Inflammatory macrophage treated with lipopolysaccharide for 1 hour (primary cell): Measurements from ENCODE around the gene CASP10.
"Not testable (repeated sequence)": the region's sequence is repeated elsewhere in the genome, so short reads cannot be mapped to it uniquely, and the experiment has no call there.

Source experiments
- DNase-seq, 2 donors: peaks; one replicate each; pipeline ENCODE4 v3.0.0-alpha.2; 2020 to 2022

Gene CASP10

DNA sequence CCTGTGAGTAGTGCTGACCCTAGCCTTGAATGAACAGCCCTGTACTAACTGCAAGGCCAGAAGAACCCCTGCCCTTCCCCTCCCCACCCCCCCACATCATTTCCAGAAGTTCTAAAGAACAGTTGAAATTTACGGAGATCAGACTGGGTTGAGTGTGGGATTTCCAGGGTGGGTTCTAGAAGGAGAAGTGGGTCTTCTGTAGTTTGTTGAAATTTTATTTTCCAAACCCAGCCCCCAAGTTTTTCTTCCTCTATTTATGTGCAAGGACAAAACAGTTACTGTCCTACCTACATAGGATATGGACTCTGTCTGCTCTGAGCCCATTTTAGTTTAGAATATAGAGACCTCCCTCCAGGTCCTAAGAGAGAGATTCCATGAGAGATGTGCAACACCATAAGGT, 26.3 kb upstream of the CASP10 start:
- peak; percentile 51 to 52 for DNase-seq

GRCh38 chr2:201157694-201158093, 25.2 kb upstream of the CASP10 start:
- DNase-seq = peak; percentile 66 to 81

DNA sequence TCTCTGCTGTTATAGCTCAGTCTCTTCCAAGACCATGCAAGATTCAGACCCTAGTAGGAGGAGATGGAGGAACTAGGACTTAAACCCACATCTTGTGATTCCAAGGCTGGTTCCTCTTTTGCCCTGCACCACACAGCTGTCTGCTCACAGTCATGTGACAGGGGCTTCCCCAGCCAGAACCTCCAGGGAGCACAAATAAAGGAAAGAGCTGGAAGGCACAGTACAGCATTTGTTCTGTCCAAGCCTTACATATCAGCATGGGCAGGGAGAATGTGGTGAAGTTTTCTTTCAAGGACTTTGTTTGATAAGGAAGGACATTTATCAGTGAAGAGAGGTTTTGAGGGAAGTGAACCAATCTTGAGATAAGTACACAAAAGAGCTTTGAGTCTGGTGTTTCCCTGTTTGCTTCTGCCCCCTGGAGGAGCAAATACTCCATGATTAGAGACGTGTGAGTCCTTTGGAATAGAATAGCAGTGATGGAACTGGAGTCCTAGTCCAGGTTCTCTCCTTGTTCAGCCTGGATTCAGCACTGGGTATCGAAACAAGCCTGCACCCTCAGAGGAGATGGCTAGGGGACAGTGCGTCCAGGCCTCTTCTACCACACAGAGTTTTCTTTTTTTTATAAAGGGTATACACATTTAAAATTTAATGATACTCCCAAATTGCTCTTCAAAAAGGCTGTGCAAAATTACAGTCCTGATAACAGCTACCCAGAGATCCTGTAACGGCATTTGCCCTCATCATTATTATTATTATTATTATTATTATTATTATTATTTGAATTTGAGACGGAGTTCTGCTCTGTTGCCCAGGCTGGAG, 24.6 kb upstream of the CASP10 start:
- peak; percentile 90 to 97 for DNase-seq

- DNase-seq = peak in 1 of 2 donors; percentile 43
These were observed 18.8 kb upstream of the CASP10 start for GRCh38 chr2:201164166-201164565.

- no peak for DNase-seq
These were observed 15.4 kb upstream of the CASP10 start for GRCh38 chr2:201167546-201167945.

- not testable (repeated sequence) for DNase-seq
These were observed 14.4 kb upstream of the CASP10 start for GRCh38 chr2:201168496-201168895.

GRCh38 chr2:201171259-201171814, 11.6 kb upstream of the CASP10 start:
- DNase-seq = no peak

GRCh38 chr2:201172279-201172678, 10.7 kb upstream of the CASP10 start:
- DNase-seq = no peak

- DNase-seq = no peak
These were observed 8.3 kb upstream of the CASP10 start for GRCh38 chr2:201174687-201175086.

- DNase-seq = no peak
These were observed 6.9 kb upstream of the CASP10 start for GRCh38 chr2:201176081-201176481.

DNA sequence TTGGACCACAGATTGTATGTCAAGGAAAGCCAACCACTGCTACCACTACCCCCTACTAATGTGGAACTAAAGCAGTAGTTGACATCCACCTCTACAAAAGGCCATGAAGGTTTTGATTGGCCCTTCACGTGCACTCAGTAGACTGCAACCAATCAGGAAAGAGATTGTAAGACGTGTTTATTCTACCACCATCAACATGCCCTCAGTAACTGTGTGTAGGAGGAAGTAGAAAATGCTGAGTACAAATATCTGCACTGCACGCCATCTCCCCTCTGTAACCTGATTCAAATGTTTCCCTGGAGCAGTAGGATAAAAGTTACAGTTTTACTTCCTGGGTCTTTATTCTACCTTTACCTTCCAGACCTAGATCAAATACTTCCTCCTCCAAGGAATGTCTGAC, 2.9 kb upstream of the CASP10 start:
- DNase-seq = peak in 1 of 2 donors; percentile 52

- DNase-seq = no peak
These were observed 405 bp downstream of the CASP10 start for GRCh38 chr2:201183365-201183727.

GRCh38 chr2:201183835-201184234, 894 bp downstream of the CASP10 start:
- DNase-seq = not testable (repeated sequence)

DNA sequence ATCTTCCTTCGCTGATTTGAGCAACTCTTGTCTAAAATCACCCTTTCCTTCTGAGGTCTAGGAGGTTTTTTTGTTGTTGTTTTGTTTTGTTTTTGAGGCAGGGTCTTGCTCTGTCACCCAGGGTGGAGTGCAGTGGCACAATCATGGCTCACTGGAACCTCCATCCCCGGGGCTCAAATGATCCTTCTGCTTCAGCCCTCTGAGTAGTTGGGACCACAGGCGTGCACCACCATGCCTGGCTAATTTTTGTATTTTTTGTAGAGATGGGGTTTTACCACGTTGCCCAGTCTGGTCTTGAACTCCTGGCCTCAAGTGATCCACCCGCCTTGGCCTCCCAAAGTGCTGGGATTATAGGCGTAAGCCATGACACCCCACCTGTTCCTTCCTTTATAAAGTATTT, 1.3 kb downstream of the CASP10 start:
- DNase-seq = not testable (repeated sequence)

DNA sequence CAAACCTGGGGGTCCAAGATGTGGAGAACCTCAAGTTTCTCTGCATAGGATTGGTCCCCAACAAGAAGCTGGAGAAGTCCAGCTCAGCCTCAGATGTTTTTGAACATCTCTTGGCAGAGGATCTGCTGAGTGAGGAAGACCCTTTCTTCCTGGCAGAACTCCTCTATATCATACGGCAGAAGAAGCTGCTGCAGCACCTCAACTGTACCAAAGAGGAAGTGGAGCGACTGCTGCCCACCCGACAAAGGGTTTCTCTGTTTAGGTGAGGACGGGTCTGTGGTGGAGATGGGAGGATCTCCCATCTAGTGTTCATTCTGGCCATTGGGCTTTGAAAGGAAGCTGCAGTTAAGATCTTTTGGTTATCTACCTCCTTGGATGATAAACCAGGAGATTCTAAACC, 2.9 kb downstream of the CASP10 start:
- DNase-seq = no peak

GRCh38 chr2:201186982-201187381, 4.0 kb downstream of the CASP10 start:
- DNase-seq = no peak

DNA sequence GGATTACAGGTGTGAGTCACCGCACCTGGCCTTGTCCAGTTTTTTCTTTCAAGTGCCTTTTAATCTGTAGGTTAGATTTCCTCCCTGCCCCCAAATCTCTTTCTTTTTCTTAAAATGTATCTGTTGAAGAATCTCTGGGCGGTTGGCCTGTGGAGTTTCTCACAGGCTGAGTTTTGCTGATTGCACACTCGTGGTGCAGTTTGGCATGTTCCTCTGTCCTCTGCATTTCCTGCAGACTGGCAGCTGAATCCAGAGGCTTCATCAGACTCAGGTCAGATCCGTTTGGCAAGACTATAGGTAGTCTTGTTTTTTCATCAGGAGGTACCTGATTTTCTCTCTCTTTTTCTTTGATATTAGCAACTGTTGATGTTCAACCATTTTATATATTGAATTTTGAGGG, 5.5 kb downstream of the CASP10 start:
- no peak for DNase-seq

DNA sequence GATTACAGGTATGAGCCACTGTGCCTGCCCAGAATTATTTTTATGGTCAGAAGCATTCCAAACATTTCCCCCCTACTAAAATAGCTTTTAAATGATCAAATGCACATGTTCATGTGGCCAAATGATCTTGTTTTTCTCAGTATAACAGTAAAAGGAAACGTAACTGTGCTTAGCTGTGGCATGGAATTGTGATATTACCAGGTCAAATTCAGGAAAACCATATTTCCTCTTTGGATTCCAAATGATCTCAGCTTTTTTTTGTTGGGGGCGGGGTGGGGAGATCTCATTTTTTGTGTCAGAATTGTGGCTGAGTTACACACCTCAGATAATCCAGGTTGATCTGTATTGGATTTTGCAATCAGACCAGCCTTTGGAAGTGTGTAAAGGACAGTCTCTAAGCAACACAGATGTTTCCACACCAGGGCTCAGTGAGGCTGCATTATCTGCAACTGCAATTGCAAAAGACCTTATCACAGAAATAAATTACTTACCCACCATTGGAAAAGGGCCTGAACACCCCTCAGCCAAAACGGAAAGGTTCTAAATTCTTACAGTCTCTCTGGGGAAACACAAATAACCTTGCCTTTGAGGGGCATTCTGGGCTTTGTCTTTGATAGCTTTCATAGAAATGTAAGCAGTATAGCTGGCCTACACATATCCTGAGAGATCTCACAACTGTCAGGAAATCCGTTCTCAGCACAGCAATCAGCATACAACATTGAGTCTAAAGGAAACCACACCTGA, 8.4 kb downstream of the CASP10 start:
- no peak for DNase-seq

GRCh38 chr2:201194097-201194496, 11.2 kb downstream of the CASP10 start:
- DNase-seq = peak; percentile 54 to 68

GRCh38 chr2:201195331-201195730, 12.4 kb downstream of the CASP10 start:
- DNase-seq = no peak

GRCh38 chr2:201196003-201196402, 13.1 kb downstream of the CASP10 start:
- no peak for DNase-seq

DNA sequence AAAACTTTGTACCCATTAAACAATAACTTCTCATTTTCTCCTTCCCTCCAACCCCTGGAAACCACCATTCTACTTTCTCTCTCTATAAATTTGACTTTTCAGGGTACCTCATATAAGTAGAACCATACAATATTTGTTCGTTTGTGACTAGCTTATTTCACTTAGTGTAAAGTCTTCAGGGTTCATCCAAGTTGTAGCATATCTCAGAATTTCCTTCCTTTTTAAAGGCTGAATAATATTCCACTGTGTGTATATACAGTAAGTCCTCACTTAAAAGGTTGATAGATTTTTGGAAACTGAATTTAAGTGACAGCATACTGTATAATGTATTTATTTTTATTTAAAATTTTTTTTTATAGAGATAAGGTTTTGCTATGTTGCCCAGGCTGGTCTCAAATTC, 13.9 kb downstream of the CASP10 start:
- no peak for DNase-seq

DNA sequence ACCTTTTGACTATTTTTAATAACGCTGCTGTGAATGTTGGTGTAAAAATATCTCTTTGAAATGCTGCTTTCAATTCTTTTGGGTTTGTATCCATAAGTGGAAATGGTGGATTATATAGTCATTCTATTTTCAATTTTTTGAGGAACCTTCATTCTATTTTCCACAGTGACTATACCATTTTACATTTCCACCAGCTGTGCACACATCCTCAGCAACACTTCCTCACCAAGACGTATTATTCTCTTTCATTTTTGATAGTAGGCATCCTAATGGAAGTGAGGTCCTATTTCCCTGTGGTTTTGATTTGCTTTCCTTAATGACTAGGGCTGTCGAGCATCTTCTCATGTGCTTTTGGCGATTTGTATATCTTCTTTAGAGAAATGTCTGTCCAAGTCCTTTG, 14.8 kb downstream of the CASP10 start:
- DNase-seq = no peak

GRCh38 chr2:201199847-201200246, 16.9 kb downstream of the CASP10 start:
- no peak for DNase-seq
